ENCODE data around the gene PRKCA.

Gene PRKCA

DNA sequence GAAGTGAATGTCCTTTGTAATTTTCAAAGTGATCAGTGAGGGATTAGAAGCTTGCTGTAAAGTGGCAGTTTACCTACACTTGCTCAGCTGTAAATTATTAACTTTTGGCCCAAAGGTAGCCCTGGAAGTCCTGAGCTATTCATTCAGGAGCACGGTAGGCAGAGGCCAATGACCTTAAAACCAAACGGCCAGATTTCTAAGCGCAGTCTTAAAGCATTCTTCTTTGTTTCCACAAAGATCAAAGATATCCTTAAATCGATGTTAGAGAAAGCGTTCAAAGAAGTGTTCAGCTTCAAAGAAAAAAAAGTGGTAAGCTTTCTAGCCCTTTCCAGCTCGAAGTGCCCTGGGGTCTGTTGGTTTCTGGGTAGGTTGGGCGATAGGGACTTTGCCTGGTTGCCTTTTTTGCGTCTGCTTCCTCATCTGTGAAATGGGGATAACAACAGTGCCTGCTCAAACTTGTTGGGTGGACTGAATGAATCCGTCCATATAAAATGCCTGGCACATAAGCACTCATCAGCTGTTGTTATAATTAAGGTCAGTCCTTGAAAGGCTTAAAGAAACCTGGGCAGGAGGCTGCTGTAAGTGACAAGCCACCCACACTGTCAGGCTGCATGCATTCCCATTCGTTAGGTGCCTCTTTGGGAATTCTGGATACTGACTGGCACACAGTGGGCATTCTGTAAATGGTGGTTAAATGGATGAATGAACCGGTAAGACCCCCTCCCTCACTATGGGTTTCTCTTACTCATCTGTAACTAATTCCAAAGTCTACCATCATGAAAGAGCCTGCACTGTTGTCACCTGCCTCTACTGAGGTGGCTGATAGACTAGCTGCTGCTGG lies 113.2 kb downstream of the PRKCA start:
- TF ChIP-seq EZH2phosphoT487 (IDR thresholded peaks at IDR 0.05; ENCODE audit: borderline replicate concordance, low read length), result no peak
- TF ChIP-seq CTCF (IDR thresholded peaks at IDR 0.05; ENCODE audit: low read depth, low read length, poor library complexity, severe bottlenecking), result no peak
- Histone ChIP-seq H3K4me1 (ENCODE audit: control insufficient read depth, low read length) (peaks cover 11% of the 10 kb centered on the region), H3K4me2 (ENCODE audit: low read length) (no peak overlapping the region)

DNA sequence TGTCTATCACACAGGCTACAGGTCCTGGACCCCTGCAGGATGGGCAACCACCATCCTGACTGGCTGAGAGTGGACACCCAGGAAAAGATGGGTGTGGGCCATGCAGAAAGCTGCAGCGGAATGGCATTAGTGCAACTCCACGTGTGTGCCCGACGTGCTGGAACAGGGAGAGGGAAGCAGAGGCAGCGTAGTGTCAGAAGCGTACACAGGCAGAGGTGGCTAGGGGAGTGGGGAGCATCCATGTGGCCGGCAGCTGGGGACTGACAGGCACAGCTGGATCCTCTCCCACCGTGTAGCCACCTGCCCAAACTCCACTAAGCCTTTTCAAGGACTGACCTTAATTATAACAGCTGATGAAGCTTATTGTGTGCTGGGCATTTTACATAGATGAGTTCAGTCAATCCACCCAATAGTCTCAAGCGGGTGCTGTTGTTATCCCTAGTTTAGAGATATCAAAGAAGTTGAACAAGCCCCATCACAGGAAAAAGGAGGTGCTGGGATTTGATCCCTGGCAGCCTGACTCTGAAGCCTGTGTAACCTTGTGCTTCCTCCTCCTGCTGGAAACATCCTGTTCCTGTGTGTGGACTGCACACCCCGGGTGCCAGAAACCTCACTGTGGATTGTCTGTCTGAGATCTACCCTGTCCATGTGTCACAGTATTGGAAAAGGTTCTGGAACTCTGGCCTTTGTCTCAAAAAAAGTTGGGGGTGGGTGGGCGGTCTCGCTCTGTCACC lies 114.0 kb downstream of the PRKCA start:
- H3F3A ChIP-seq (ENCODE audit: control insufficient read depth, insufficient read depth), result no peaks in the 10 kb centered on the region
- H3K4me2 ChIP-seq (ENCODE audit: low read length), result no peak overlapping the region
- no peak overlapping the region for H3K27ac ChIP-seq (ENCODE audit: low read depth, low read length)
- TF ChIP-seq EZH2phosphoT487 (IDR thresholded peaks at IDR 0.05; ENCODE audit: borderline replicate concordance, low read length), result no peak
- TF ChIP-seq CTCF (IDR thresholded peaks at IDR 0.05; ENCODE audit: low read depth, low read length, poor library complexity, severe bottlenecking), result no peak
- peaks cover 4% of the 10 kb centered on the region; the same call in 1 of the 2 replicates for H4K20me1 ChIP-seq (ENCODE audit: control insufficient read depth, insufficient read depth, low read depth, low read length)
- no peaks in the 10 kb centered on the region for H3K79me2 ChIP-seq (ENCODE audit: control insufficient read depth, low read length)
- no peaks in the 10 kb centered on the region for H3K9me3 ChIP-seq (ENCODE audit: control insufficient read depth, insufficient read depth, low read length)
- no peaks in the 10 kb centered on the region for H3K9me2 ChIP-seq (replicated peaks; ENCODE audit: control insufficient read depth, low read length)
- H3K4me1 ChIP-seq (ENCODE audit: control insufficient read depth, low read length), result peaks cover 11% of the 10 kb centered on the region
- H3K27me3 ChIP-seq (ENCODE audit: control insufficient read depth, low read length), result no peaks in the 10 kb centered on the region
- no peak overlapping the region for H3K4me3 ChIP-seq (ENCODE audit: low read length)
- no peaks in the 10 kb centered on the region for H3K36me3 ChIP-seq (ENCODE audit: control insufficient read depth, low read length)

More for the DNA sequence above, 113.2 kb downstream of the PRKCA start:
- H4K20me1 ChIP-seq (ENCODE audit: control insufficient read depth, insufficient read depth, low read depth, low read length), result peaks cover 4% of the 10 kb centered on the region; the same call in 1 of the 2 replicates
- H3K36me3 ChIP-seq (ENCODE audit: control insufficient read depth, low read length), result no peaks in the 10 kb centered on the region
- no peaks in the 10 kb centered on the region for H3K9me3 ChIP-seq (ENCODE audit: control insufficient read depth, insufficient read depth, low read length)
- no peaks in the 10 kb centered on the region for H3F3A ChIP-seq (ENCODE audit: control insufficient read depth, insufficient read depth)
- H3K79me2 ChIP-seq (ENCODE audit: control insufficient read depth, low read length), result no peaks in the 10 kb centered on the region
- no peaks in the 10 kb centered on the region for H3K9me2 ChIP-seq (replicated peaks; ENCODE audit: control insufficient read depth, low read length)
- H3K27ac ChIP-seq (ENCODE audit: low read depth, low read length), result no peak overlapping the region
- H3K27me3 ChIP-seq (ENCODE audit: control insufficient read depth, low read length), result no peaks in the 10 kb centered on the region
- no peak overlapping the region for H3K4me3 ChIP-seq (ENCODE audit: low read length)

GRCh38 chr17:66417300-66417719 lies 114.9 kb downstream of the PRKCA start:
- Histone ChIP-seq H3K79me2 (ENCODE audit: control insufficient read depth, low read length) (no peaks in the 10 kb centered on the region), H3K27me3 (ENCODE audit: control insufficient read depth, low read length) (no peaks in the 10 kb centered on the region), H3K9me2 (replicated peaks; ENCODE audit: control insufficient read depth, low read length) (no peaks in the 10 kb centered on the region), H4K20me1 (ENCODE audit: control insufficient read depth, insufficient read depth, low read depth, low read length) (peaks cover 4% of the 10 kb centered on the region; the same call in 1 of the 2 replicates), H3K27ac (ENCODE audit: low read depth, low read length) (no peak overlapping the region), H3K9me3 (ENCODE audit: control insufficient read depth, insufficient read depth, low read length) (no peaks in the 10 kb centered on the region), H3K4me1 (ENCODE audit: control insufficient read depth, low read length) (peaks cover 11% of the 10 kb centered on the region), H3K36me3 (ENCODE audit: control insufficient read depth, low read length) (no peaks in the 10 kb centered on the region), H3K4me3 (ENCODE audit: low read length) (no peak overlapping the region), H3K4me2 (ENCODE audit: low read length) (no peak overlapping the region), H3F3A (ENCODE audit: control insufficient read depth, insufficient read depth) (no peaks in the 10 kb centered on the region)
- no peak for TF ChIP-seq EZH2phosphoT487 (IDR thresholded peaks at IDR 0.05; ENCODE audit: borderline replicate concordance, low read length)
- no peak for TF ChIP-seq CTCF (IDR thresholded peaks at IDR 0.05; ENCODE audit: low read depth, low read length, poor library complexity, severe bottlenecking)

All from DOHH2 (cell line).